GM23338 (cell line): Measurements from ENCODE around the gene FAM118B. TPM values are rescaled to one million over a fixed set of nuclear protein-coding genes. Genes with fewer than 3 reads are reported as not detected.

Experiments used
- ATAC-seq: fragments of 200-7000 bp; cut with Tn5 transposase; 3 replicates; pipeline ENCODE4 v1.9.1; 2020
- DNase-seq: peaks from one replicate; pipeline ENCODE4 v3.0.0-alpha.2; 2015; ENCODE audit warnings: low spot score
- H2AFZ ChIP-seq: fragments of 200-600 bp; sonication (generic); 2 replicates; pipeline ENCODE4 v1.8.0; 2016; ENCODE audit warnings: antibody characterized with exemption, mild to moderate bottlenecking, moderate library complexity
- H3F3A ChIP-seq: fragments of 200-600 bp; sonication (generic); replicated peaks from 2 replicates; pipeline ENCODE4 v1.8.0; 2017; ENCODE audit warnings: antibody characterized with exemption, mixed run types, low read depth
- H3K27ac ChIP-seq: fragments of 200-600 bp; sonication (generic); 2 replicates; pipeline ENCODE4 v1.6.1; 2016; ENCODE audit warnings: low read depth
- H3K27me3 ChIP-seq: fragments of 200-600 bp; sonication (generic); 2 replicates; pipeline ENCODE4 v1.8.0; 2016; ENCODE audit warnings: mild to moderate bottlenecking, mixed run types, moderate library complexity; ENCODE audit not compliant: insufficient read depth
- H3K36me3 ChIP-seq: fragments of 200-600 bp; sonication (generic); 2 replicates; pipeline ENCODE4 v1.8.0; 2016; ENCODE audit warnings: mild to moderate bottlenecking; ENCODE audit not compliant: insufficient read depth
- H3K4me1 ChIP-seq: fragments of 200-600 bp; sonication (generic); 2 replicates; pipeline ENCODE4 v1.8.0; 2016; ENCODE audit warnings: mild to moderate bottlenecking, moderate library complexity; ENCODE audit not compliant: insufficient read depth
- H3K4me2 ChIP-seq: fragments of 200-600 bp; sonication (generic); 2 replicates; pipeline ENCODE4 v1.7.1; 2017; ENCODE audit warnings: mixed run types
- H3K4me3 ChIP-seq: fragments of 200-600 bp; sonication (generic); 2 replicates; pipeline ENCODE4 v1.6.1; 2016; ENCODE audit warnings: mixed run types
- H3K79me2 ChIP-seq: fragments of 200-600 bp; sonication (generic); replicated peaks from 2 replicates; pipeline ENCODE4 v1.8.0; 2017; ENCODE audit warnings: mild to moderate bottlenecking; ENCODE audit not compliant: insufficient read depth
- H3K9me2 ChIP-seq: fragments of 200-600 bp; sonication (generic); 2 replicates; pipeline ENCODE4 v1.8.0; 2017; ENCODE audit not compliant: insufficient read depth
- H4K20me1 ChIP-seq: fragments of 200-600 bp; sonication (generic); replicated peaks from 2 replicates; pipeline ENCODE4 v1.8.0; 2017; ENCODE audit warnings: mild to moderate bottlenecking; ENCODE audit not compliant: insufficient read depth
- H3K27ac Mint-ChIP-seq: 2 replicates; pipeline ENCODE4 v1.8.0; 2020; ENCODE audit warnings: inconsistent platforms, mild to moderate bottlenecking, moderate library complexity, mixed read lengths
- H3K27me3 Mint-ChIP-seq: 3 replicates; pipeline ENCODE4 v1.8.0; 2022; ENCODE audit warnings: low read depth, mild to moderate bottlenecking, moderate library complexity, mixed read lengths, inconsistent platforms; ENCODE audit not compliant: insufficient read depth, poor library complexity
- H3K36me3 Mint-ChIP-seq: 3 replicates; pipeline ENCODE4 v1.8.0; 2021; ENCODE audit warnings: low read depth, mild to moderate bottlenecking, inconsistent platforms, moderate library complexity, mixed read lengths
- H3K4me1 Mint-ChIP-seq: 3 replicates; pipeline ENCODE4 v1.8.0; 2020; ENCODE audit warnings: mild to moderate bottlenecking, inconsistent platforms, mixed read lengths
- H3K4me3 Mint-ChIP-seq: 3 replicates; pipeline ENCODE4 v1.8.0; 2021; ENCODE audit warnings: moderate library complexity, mild to moderate bottlenecking, inconsistent platforms, mixed read lengths
- H3K9me3 Mint-ChIP-seq: 3 replicates; pipeline ENCODE4 v1.8.0; 2020; ENCODE audit warnings: moderate library complexity, mild to moderate bottlenecking, inconsistent platforms, mixed read lengths
- CREB1 ChIP-seq: fragments of 250-450 bp; sonication (Bioruptor Pico); IDR thresholded peaks from 2 replicates; pipeline ENCODE4 v1.5.0; 2020; ENCODE audit warnings: low read depth, mild to moderate bottlenecking, moderate library complexity
- EZH2 ChIP-seq: fragments of 200-600 bp; sonication (generic); IDR thresholded peaks from one replicate; pipeline ENCODE4 v1.8.0; 2017; ENCODE audit warnings: antibody characterized with exemption, mild to moderate bottlenecking, low read depth; ENCODE audit not compliant: unreplicated experiment
- EZH2phosphoT487 ChIP-seq: fragments of 200-600 bp; sonication (generic); IDR thresholded peaks from one replicate; pipeline ENCODE4 v1.8.1; 2018; ENCODE audit warnings: antibody characterized with exemption; ENCODE audit not compliant: unreplicated experiment
- JUNB ChIP-seq: IDR thresholded peaks from one replicate; pipeline ENCODE4 v1.6.1; 2016; ENCODE audit warnings: antibody characterized with exemption; ENCODE audit not compliant: unreplicated experiment
- NANOG ChIP-seq: IDR thresholded peaks from 2 replicates; pipeline ENCODE4 v1.6.1; 2016; ENCODE audit warnings: antibody characterized with exemption, borderline replicate concordance
- POLR2AphosphoS5 ChIP-seq: IDR thresholded peaks from 2 replicates; pipeline ENCODE4 v1.6.1; 2016; ENCODE audit warnings: antibody characterized with exemption, low read depth
- STAT1 ChIP-seq: IDR thresholded peaks from one replicate; pipeline ENCODE4 v1.6.1; 2016; ENCODE audit warnings: antibody characterized with exemption; ENCODE audit not compliant: unreplicated experiment
- ZNF114 ChIP-seq: fragments of 250-450 bp; sonication (Bioruptor Pico); IDR thresholded peaks from 2 replicates; pipeline ENCODE4 v1.5.0; 2020; ENCODE audit warnings: mild to moderate bottlenecking, moderate library complexity
- ZNF331 ChIP-seq: fragments of 250-450 bp; sonication (Bioruptor Pico); IDR thresholded peaks from 2 replicates; pipeline ENCODE4 v1.5.0; 2020; ENCODE audit warnings: low read depth, mild to moderate bottlenecking, moderate library complexity
- polyA plus RNA-seq: library from polyadenylated mRNA; unstranded; fragments of >200 nt; fragmentation: Nextera tagmentation; extraction: Ambion mirVana; gene quantifications from 2 replicates; pipeline ENCODE4 v1.2.1, GENCODE V29; 2016
- total RNA-seq: library from RNA; depleted of rRNA; stranded (reverse); fragments of >200 nt; shearing (Covaris generic); gene quantifications from 2 replicates; pipeline ENCODE4 v1.2.3, GENCODE V29; 2014
- TF ChIP-seq, protein P1 (sequence below): IDR thresholded peaks from 2 replicates; pipeline ENCODE4 v1.6.1; 2016; ENCODE audit warnings: antibody characterized with exemption
- TF ChIP-seq, protein P2 (sequence below), 2 experiments: fragments of 200-600 bp in 1 of 2; sonication (generic) in 1 of 2; conservative IDR thresholded peaks; 2 replicates each; pipeline versions ENCODE4 v1.5.1 to v1.6.1; 2016 to 2017; ENCODE audit warnings: antibody characterized with exemption in 2 of 2, low read depth in 2 of 2, mild to moderate bottlenecking in 2 of 2, moderate library complexity in 1 of 2
- TF ChIP-seq, protein P3 (sequence below): IDR thresholded peaks from one replicate; pipeline ENCODE4 v1.6.1; 2018; ENCODE audit warnings: antibody characterized with exemption; ENCODE audit not compliant: unreplicated experiment
- TF ChIP-seq, protein P4 (sequence below): fragments of 250-450 bp; sonication (Bioruptor Pico); IDR thresholded peaks from 2 replicates; pipeline ENCODE4 v1.5.0; 2020; ENCODE audit warnings: mild to moderate bottlenecking, moderate library complexity

FAM118B gene
- total and polyA plus RNA-seq, 2 experiments from 2014 or later = 33.7 to 43.4 TPM

DNA sequence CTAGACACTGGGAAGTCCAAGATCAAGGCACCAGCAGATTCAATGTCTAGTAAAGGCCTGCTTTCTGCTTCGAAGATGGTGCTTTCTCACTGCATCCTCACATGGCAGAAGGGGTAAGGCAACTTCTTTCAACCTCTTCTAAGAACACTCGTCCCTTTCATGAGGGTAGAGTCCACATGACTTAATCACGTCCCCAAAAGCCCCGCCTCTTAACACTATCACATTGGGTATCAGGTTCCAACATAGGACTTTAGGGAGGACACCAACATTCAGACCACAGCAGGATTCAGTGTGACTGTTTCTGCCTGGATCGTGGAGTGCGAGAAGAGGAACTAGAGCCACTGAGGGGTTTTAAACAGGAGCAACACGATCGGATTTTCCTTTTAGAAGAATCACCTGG, 67.6 kb downstream of the FAM118B start:
- DNase-seq (no peak), ATAC-seq (no peak)
- Histone ChIP-seq H3K9me2 (no peaks in the 10 kb centered on the region), H3F3A (peaks cover 9% of the 10 kb centered on the region), H3K79me2 (no peaks in the 10 kb centered on the region), H3K27me3 (peaks cover 16% of the 10 kb centered on the region), H3K27ac (no peak overlapping the region), H3K36me3 (no peaks in the 10 kb centered on the region; the same call in 1 of the 2 replicates), H3K4me2 (no peak overlapping the region), H3K4me3 (no peak overlapping the region), H3K4me1 (0 out of 2 replicates have a peak, but pooled peaks cover 7% of the 10 kb centered on the region), H4K20me1 (no peaks in the 10 kb centered on the region), H2AFZ (no peak overlapping the region)
- H3K27ac Mint-ChIP-seq = no peak overlapping the region
- H3K36me3 Mint-ChIP-seq = peaks cover 40% of the 10 kb centered on the region
- TF ChIP-seq EZH2phosphoT487 (no peak), POLR2AphosphoS5 (no peak; the same call in 1 of the 2 replicates), ZNF114 (CRISPR knock-in tag) (no peak), STAT1 (no peak), EZH2 (no peak), ZNF331 (CRISPR knock-in tag) (no peak), CREB1 (CRISPR knock-in tag) (no peak), JUNB (no peak), NANOG (no peak)
- TF ChIP-seq, protein P1, sequence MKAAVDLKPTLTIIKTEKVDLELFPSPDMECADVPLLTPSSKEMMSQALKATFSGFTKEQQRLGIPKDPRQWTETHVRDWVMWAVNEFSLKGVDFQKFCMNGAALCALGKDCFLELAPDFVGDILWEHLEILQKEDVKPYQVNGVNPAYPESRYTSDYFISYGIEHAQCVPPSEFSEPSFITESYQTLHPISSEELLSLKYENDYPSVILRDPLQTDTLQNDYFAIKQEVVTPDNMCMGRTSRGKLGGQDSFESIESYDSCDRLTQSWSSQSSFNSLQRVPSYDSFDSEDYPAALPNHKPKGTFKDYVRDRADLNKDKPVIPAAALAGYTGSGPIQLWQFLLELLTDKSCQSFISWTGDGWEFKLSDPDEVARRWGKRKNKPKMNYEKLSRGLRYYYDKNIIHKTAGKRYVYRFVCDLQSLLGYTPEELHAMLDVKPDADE = no peak
- TF ChIP-seq, protein P2, sequence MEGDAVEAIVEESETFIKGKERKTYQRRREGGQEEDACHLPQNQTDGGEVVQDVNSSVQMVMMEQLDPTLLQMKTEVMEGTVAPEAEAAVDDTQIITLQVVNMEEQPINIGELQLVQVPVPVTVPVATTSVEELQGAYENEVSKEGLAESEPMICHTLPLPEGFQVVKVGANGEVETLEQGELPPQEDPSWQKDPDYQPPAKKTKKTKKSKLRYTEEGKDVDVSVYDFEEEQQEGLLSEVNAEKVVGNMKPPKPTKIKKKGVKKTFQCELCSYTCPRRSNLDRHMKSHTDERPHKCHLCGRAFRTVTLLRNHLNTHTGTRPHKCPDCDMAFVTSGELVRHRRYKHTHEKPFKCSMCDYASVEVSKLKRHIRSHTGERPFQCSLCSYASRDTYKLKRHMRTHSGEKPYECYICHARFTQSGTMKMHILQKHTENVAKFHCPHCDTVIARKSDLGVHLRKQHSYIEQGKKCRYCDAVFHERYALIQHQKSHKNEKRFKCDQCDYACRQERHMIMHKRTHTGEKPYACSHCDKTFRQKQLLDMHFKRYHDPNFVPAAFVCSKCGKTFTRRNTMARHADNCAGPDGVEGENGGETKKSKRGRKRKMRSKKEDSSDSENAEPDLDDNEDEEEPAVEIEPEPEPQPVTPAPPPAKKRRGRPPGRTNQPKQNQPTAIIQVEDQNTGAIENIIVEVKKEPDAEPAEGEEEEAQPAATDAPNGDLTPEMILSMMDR (conservative IDR thresholded peaks at IDR 0.05; ENCODE audit: low read depth in 2 of 2) = no peak
- TF ChIP-seq, protein P3, sequence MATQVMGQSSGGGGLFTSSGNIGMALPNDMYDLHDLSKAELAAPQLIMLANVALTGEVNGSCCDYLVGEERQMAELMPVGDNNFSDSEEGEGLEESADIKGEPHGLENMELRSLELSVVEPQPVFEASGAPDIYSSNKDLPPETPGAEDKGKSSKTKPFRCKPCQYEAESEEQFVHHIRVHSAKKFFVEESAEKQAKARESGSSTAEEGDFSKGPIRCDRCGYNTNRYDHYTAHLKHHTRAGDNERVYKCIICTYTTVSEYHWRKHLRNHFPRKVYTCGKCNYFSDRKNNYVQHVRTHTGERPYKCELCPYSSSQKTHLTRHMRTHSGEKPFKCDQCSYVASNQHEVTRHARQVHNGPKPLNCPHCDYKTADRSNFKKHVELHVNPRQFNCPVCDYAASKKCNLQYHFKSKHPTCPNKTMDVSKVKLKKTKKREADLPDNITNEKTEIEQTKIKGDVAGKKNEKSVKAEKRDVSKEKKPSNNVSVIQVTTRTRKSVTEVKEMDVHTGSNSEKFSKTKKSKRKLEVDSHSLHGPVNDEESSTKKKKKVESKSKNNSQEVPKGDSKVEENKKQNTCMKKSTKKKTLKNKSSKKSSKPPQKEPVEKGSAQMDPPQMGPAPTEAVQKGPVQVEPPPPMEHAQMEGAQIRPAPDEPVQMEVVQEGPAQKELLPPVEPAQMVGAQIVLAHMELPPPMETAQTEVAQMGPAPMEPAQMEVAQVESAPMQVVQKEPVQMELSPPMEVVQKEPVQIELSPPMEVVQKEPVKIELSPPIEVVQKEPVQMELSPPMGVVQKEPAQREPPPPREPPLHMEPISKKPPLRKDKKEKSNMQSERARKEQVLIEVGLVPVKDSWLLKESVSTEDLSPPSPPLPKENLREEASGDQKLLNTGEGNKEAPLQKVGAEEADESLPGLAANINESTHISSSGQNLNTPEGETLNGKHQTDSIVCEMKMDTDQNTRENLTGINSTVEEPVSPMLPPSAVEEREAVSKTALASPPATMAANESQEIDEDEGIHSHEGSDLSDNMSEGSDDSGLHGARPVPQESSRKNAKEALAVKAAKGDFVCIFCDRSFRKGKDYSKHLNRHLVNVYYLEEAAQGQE = no peak
- TF ChIP-seq, protein P4, sequence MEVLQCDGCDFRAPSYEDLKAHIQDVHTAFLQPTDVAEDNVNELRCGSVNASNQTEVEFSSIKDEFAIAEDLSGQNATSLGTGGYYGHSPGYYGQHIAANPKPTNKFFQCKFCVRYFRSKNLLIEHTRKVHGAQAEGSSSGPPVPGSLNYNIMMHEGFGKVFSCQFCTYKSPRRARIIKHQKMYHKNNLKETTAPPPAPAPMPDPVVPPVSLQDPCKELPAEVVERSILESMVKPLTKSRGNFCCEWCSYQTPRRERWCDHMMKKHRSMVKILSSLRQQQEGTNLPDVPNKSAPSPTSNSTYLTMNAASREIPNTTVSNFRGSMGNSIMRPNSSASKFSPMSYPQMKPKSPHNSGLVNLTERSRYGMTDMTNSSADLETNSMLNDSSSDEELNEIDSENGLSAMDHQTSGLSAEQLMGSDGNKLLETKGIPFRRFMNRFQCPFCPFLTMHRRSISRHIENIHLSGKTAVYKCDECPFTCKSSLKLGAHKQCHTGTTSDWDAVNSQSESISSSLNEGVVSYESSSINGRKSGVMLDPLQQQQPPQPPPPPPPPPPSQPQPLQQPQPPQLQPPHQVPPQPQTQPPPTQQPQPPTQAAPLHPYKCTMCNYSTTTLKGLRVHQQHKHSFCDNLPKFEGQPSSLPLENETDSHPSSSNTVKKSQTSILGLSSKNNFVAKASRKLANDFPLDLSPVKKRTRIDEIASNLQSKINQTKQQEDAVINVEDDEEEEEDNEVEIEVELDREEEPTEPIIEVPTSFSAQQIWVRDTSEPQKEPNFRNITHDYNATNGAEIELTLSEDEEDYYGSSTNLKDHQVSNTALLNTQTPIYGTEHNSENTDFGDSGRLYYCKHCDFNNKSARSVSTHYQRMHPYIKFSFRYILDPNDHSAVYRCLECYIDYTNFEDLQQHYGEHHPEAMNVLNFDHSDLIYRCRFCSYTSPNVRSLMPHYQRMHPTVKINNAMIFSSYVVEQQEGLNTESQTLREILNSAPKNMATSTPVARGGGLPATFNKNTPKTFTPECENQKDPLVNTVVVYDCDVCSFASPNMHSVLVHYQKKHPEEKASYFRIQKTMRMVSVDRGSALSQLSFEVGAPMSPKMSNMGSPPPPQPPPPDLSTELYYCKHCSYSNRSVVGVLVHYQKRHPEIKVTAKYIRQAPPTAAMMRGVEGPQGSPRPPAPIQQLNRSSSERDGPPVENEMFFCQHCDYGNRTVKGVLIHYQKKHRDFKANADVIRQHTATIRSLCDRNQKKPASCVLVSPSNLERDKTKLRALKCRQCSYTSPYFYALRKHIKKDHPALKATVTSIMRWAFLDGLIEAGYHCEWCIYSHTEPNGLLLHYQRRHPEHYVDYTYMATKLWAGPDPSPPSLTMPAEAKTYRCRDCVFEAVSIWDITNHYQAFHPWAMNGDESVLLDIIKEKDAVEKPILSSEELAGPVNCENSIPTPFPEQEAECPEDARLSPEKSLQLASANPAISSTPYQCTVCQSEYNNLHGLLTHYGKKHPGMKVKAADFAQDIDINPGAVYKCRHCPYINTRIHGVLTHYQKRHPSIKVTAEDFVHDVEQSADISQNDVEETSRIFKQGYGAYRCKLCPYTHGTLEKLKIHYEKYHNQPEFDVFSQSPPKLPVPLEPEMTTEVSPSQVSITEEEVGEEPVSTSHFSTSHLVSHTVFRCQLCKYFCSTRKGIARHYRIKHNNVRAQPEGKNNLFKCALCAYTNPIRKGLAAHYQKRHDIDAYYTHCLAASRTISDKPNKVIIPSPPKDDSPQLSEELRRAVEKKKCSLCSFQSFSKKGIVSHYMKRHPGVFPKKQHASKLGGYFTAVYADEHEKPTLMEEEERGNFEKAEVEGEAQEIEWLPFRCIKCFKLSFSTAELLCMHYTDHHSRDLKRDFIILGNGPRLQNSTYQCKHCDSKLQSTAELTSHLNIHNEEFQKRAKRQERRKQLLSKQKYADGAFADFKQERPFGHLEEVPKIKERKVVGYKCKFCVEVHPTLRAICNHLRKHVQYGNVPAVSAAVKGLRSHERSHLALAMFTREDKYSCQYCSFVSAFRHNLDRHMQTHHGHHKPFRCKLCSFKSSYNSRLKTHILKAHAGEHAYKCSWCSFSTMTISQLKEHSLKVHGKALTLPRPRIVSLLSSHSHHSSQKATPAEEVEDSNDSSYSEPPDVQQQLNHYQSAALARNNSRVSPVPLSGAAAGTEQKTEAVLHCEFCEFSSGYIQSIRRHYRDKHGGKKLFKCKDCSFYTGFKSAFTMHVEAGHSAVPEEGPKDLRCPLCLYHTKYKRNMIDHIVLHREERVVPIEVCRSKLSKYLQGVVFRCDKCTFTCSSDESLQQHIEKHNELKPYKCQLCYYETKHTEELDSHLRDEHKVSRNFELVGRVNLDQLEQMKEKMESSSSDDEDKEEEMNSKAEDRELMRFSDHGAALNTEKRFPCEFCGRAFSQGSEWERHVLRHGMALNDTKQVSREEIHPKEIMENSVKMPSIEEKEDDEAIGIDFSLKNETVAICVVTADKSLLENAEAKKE = no peak
- peaks cover 27% of the 10 kb centered on the region for H3K27me3 Mint-ChIP-seq
- peaks cover 15% of the 10 kb centered on the region for H3K4me1 Mint-ChIP-seq
- H3K9me3 Mint-ChIP-seq = no peaks in the 10 kb centered on the region; the same call in 2 of the 3 replicates
- no peak overlapping the region for H3K4me3 Mint-ChIP-seq
